ENCODE data around the gene GSTA5.
"Not testable (repeated sequence)": the region's sequence is repeated elsewhere in the genome, so short reads cannot be mapped to it uniquely, and the experiment has no call there.

Gene GSTA5

GRCh38 chr6:52840763-52841585 lies at the start of gene GSTA5:
Gene GSTA5 (minus strand): TSS chr6:52840813.
- no peak for DNase-seq

DNA sequence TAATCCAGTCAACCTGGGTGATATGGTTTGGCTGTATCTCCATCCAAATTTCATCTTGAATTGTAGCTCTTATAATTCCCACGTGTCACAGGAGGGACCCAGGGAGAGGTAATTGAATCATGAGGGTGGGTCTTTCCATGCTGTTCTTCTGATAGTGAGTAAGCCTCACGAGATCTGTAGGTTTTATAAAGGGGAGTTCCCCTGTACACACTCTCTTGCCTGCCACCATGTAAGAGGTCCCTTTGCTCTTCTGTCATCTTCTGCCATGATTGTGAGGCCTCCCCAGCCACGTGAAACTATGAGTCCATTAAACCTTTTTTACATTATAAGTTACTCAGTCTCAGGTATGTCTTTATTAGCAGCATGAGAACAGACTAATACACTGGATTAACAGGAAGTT lies 49.4 kb upstream of the GSTA5 start:
- no peak for DNase-seq

GRCh38 chr6:52887910-52888524 lies 47.4 kb upstream of the GSTA5 start:
- DNase-seq, result no peak

DNA sequence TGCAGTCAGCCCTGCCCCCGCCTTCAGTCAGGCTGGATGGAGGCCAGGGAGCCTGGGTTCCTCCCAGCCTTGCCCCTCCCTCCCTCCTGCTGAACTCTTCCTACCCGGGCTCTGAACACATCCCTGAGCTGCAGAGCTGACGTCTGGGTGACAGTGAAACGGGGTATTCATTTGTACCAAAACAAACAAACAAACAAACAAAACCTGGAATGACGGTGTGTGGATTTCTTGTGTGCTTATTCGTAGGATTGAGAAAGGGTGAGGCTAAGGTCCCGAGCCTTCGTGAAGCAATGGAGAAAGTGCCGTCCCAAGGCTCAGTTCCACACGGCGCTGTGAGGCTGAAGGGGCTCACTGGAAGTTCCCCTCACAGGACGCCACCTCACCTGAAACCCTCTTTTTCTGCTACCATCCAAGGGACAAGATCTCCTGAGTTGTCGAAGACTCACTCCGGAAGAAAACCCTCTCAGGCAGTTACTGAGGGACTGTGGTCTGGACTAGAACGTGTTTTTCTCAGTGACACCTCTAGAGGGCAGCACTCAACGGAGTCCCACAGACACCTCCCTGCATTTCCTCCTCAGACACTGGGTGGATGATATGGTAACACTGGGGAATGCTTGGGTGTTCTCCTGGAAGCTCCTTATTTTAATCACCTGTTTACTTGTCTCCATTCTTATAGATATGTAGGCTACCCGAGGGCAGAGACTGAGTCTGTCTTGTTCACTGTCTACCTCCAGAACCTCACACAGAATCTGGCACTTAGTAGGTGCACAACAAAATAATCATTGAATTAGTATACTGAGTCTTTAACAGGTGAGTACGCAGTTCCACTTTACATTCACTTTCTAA lies 41.6 kb upstream of the GSTA5 start:
- DNase-seq, result peak; percentile 73

- DNase-seq, result peak; percentile 31
Observed at GRCh38 chr6:52881662-52881995, 41.0 kb upstream of the GSTA5 start.

DNA sequence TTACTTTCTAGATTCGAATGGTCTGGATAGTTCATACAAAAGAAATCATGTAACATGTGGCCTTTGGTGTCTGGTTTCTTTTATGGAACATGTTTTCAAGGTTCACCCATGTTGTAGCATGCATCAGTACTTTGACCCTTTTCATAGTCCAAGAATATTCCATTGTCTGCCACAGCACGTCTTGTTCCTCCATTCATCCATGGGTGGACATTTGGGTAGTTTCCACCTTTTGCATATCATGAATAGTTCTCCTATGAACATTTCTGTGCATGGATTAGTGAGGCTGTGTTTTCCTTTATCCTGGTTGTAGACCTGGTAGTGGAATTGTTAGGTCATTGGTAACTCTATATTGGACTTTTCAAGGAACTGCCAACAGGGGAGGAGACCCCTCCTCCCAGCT lies 37.2 kb upstream of the GSTA5 start:
- no peak for DNase-seq

GRCh38 chr6:52877168-52877567 lies 36.6 kb upstream of the GSTA5 start:
- no peak for DNase-seq

DNA sequence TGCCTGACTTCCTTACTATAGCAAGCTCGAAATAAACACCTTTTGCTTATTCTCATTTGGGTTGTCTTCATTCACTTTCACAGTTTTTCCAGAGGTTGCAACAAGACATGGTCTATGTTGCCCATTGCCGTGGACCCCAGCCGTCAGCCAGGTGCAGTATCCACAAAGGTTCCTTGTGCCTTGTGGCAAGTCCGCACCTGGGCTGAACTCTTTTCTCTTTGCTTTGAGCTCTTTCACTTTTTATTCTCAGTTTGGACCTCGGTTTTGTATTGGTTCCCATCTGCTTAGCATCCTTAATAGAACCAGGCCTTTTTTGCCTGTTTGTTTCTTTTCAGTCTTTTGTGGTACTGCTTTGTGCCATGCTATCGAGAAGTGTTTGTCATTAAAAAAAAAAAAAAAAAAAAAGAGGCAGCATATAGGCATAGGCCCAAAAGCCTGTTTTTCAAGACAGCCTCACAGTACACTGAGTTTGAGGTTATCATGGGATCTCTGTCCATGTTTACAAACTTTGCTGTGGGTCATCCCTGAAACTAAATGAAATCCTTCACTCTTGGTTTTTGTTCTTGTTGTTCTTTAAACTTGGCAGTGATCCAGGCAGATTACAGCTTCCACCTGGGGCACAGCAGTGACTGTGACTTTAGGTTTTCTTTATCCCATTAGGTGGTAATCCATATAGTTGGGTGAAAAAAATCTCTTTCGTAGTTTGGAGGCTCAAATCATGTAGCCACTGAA lies 35.6 kb upstream of the GSTA5 start:
- no peak for DNase-seq

GRCh38 chr6:52872031-52872430 lies 31.4 kb upstream of the GSTA5 start:
- DNase-seq, result no peak

GRCh38 chr6:52871621-52872020 lies 31.0 kb upstream of the GSTA5 start:
- no peak for DNase-seq

DNA sequence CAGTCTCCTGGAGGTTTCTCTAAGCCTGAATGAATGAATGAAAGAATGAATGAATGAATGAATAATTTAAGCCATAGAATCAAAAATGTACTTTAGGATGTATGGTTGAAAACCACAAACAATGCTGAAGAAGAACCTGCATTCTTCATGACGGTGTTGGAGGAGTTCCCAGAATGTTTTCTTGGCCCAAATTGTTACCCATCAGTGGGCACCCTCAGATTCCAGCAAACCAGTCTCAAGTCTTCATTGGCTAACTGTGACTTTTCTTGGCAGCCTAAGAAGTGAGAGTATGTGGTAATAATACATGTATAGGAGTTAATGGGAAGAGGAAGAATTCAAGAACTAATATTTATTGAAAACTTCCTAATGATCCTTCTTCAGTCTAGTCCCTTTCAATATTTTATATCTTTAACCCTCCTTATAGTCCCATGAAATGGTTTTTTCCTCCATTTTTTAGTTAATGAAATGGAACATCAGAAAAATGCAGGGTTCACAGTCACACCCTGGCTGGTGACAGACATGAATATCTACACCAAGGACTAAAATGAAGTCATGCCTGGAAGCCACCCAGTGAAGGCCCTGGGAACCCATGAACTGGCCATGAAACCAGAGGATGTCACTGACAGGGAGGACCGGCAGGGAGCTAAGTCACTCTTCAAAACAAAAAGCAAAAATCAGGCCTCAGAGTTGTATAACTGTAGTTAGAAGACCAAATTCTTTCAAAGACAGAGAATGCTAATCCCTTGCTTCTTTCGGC lies 29.9 kb upstream of the GSTA5 start:
- not testable (repeated sequence) for DNase-seq

GRCh38 chr6:52868899-52869298 lies 28.3 kb upstream of the GSTA5 start:
- not testable (repeated sequence) for DNase-seq

DNA sequence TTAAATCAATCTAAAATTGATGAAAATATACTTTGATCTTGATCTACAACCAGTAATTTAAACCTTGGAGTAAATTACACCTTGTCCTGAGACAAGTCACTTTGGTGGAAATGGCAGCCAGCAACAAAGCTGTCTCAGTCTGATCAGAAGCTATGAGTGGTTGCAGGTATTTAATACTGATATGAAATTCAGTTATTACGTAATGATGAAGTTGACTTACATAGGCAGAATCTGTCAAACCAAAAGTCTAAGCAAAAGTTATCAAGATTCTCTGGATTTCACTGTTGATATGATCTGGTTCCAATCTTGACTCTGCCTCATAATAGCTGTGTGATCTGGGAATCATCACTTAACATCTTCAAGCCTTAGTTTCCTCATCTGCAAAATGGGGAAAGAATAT lies 27.6 kb upstream of the GSTA5 start:
- no peak for DNase-seq

DNA sequence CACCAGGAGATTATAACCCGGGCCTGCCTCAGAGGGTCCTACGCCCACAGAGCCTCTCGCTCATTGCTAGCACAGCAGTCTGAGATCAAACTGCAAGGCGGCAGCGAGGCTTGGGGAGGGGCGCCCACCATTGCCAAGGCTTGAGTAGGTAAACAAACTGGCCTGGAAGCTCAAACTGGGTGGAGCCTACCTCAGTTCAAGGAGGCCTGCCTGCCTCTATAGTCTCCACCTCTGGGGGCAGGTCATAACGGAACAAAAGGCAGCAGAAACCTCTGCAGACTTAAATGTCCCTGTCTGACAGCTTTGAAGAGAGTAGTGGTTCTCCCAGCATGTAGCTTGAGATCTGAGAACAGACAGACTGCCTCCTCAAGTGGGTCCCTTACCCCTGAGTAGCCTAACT lies 20.5 kb upstream of the GSTA5 start:
- DNase-seq, result not testable (repeated sequence)

DNA sequence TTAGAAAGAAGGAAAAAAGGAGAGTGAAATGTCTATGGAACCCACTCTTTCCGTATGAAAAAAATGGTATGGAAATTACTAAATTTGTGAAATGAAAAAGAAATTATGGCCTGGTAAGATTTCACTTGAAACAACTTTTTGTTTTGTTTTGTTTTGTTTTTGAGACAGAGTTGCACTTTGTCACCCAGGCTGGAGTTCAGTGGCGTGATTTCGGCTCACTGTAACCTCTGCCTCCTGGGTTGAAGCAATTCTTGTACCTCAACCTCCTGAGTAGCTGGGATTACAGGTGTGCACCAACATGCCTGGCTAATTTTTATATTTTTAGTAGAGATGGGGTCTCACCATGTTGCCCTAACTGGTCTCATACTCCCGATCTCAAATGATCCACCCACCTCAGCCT lies 17.8 kb upstream of the GSTA5 start:
- DNase-seq, result no peak

- not testable (repeated sequence) for DNase-seq
Observed at GRCh38 chr6:52856137-52856536, 15.5 kb upstream of the GSTA5 start.

GRCh38 chr6:52849137-52849536 lies 8.5 kb upstream of the GSTA5 start:
- no peak for DNase-seq

GRCh38 chr6:52846002-52846401 lies 5.4 kb upstream of the GSTA5 start:
- no peak for DNase-seq

DNA sequence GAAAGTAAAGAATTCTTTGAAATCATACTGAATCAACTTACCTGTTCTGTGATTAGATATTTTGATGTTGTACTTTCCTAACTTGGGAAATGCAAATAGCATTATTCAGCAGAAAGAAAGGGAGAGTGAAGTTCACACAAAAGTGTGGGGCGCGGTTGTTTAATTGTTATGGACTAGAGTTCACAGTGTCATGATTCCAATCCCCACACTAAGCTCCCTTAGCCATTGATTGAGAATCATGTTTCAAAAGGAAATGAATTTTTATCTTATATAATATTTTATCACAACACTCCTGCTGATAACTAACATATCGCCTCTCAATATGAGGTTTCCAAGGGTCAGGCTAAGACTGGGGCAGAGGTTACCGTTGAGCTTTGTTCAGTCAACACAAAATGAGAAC lies 3.0 kb upstream of the GSTA5 start:
- DNase-seq, result no peak

GRCh38 chr6:52839124-52840055 lies 1.2 kb downstream of the GSTA5 start:
- DNase-seq, result peak; percentile 35

- DNase-seq, result no peak
Observed at GRCh38 chr6:52834481-52834880, 6.1 kb downstream of the GSTA5 start.

All from femur (tissue), 1 donor.